Measurements from ENCODE around the gene MCEE. TPM values are rescaled to one million over a fixed set of nuclear protein-coding genes. Genes with fewer than 3 reads are reported as not detected.

Gene MCEE
- total and polyA plus RNA-seq, 7 donors: 10.9 to 27.4 (median 16.3) TPM

- DNase-seq: no peak
- Histone ChIP-seq H3K36me3 (ENCODE audit: insufficient read depth in 1 of 2, low read depth in 1 of 2) (peaks cover 0 to 39% of the 10 kb centered on the region in 2 donors), H3K27ac (no peak overlapping the region), H3K27me3 (ENCODE audit: insufficient read depth in 3 of 3, low read length in 2 of 3) (no peaks in the 10 kb centered on the region), H3K4me1 (peaks cover 19% of the 10 kb centered on the region), H3K4me3 (no peak overlapping the region), H3K9me3 (no peaks in the 10 kb centered on the region)
- no peak for ATAC-seq
- WGBS, 3 donors: 90 to 95% (median 91%) methylated on average over 7 of the region's 7 CpGs
- TF ChIP-seq CTCF (IDR thresholded peaks at IDR 0.05): no peak
- intact Hi-C loops (cut with DNase I): loop anchor here in 1 of 2 donors (5.0 kb wide), 1 partner anchor 53 kb away; no protein-coding TSS in a partner anchor
These were observed 4.3 kb downstream of the MCEE start for GRCh38 chr2:71125506-71126294.

- Histone ChIP-seq H3K27ac (no peak overlapping the region), H3K4me1 (peaks cover 6% of the 10 kb centered on the region), H3K27me3 (ENCODE audit: insufficient read depth in 3 of 3, low read length in 2 of 3) (no peaks in the 10 kb centered on the region), H3K36me3 (ENCODE audit: insufficient read depth in 1 of 2, low read depth in 1 of 2) (peaks cover 0 to 59% of the 10 kb centered on the region in 2 donors), H3K4me3 (no peak overlapping the region), H3K9me3 (no peaks in the 10 kb centered on the region)
- DNase-seq (no peak), ATAC-seq (no peak)
- TF ChIP-seq CTCF (IDR thresholded peaks at IDR 0.05): no peak
- intact Hi-C loops (cut with DNase I): no loop called here
- 88 to 92% (median 90%) methylated on average over 7 of the region's 7 CpGs for WGBS, 3 donors
These were observed 7.4 kb downstream of the MCEE start for GRCh38 chr2:71122387-71123298.

- Histone ChIP-seq H3K4me3 (no peak overlapping the region), H3K27ac (no peak overlapping the region), H3K4me1 (peaks cover 7% of the 10 kb centered on the region), H3K36me3 (ENCODE audit: insufficient read depth in 1 of 2, low read depth in 1 of 2) (peaks cover 0 to 64% of the 10 kb centered on the region in 2 donors), H3K9me3 (no peaks in the 10 kb centered on the region), H3K27me3 (ENCODE audit: insufficient read depth in 3 of 3, low read length in 2 of 3) (no peaks in the 10 kb centered on the region)
- DNase-seq (no peak), ATAC-seq (no peak)
- no peak for TF ChIP-seq CTCF (IDR thresholded peaks at IDR 0.05)
- intact Hi-C loops (cut with DNase I): no loop called here
- WGBS, 3 donors: 94 to 100% (median 98%) methylated on average over 1 of the region's 1 CpG
These were observed 8.6 kb downstream of the MCEE start for GRCh38 chr2:71121479-71121878.

- Histone ChIP-seq H3K4me3 (no peak overlapping the region), H3K36me3 (ENCODE audit: insufficient read depth in 1 of 2, low read depth in 1 of 2) (peaks cover 0 to 74% of the 10 kb centered on the region in 2 donors), H3K27me3 (ENCODE audit: insufficient read depth in 3 of 3, low read length in 2 of 3) (no peaks in the 10 kb centered on the region), H3K27ac (no peak overlapping the region), H3K4me1 (peaks cover 7% of the 10 kb centered on the region), H3K9me3 (no peaks in the 10 kb centered on the region)
- WGBS, 3 donors: 75 to 84% (median 84%) methylated on average over 6 of the region's 6 CpGs
- intact Hi-C loops (cut with DNase I): no loop called here
- TF ChIP-seq CTCF (IDR thresholded peaks at IDR 0.05): no peak
- DNase-seq (no peak), ATAC-seq (peak in 3 of 4 donors; percentile 45 to 73 (median 60))
These were observed 9.8 kb downstream of the MCEE start for GRCh38 chr2:71120195-71120594.

Measured in psoas muscle (tissue), 8 donors.